HG03565 (cell line): Measurements from ENCODE around the gene NABP2.
"Not testable (repeated sequence)": the region's sequence is repeated elsewhere in the genome, so short reads cannot be mapped to it uniquely, and the experiment has no call there.

Source experiments
- ATAC-seq: cut with Tn5 transposase; IDR thresholded peaks from one replicate; pipeline ENCODE4 v1.9.1; 2021; ENCODE audit warnings: mild to moderate bottlenecking, moderate library complexity; ENCODE audit not compliant: unreplicated experiment

The NABP2 gene

GRCh38 chr12:56224102-56224701, at the start of gene NABP2:
Gene NABP2, plus strand, starts transcription at chr12:56224342. Its CDS starts 515 bp downstream, at chr12:56224857.
- ATAC-seq = peak; percentile 62

DNA sequence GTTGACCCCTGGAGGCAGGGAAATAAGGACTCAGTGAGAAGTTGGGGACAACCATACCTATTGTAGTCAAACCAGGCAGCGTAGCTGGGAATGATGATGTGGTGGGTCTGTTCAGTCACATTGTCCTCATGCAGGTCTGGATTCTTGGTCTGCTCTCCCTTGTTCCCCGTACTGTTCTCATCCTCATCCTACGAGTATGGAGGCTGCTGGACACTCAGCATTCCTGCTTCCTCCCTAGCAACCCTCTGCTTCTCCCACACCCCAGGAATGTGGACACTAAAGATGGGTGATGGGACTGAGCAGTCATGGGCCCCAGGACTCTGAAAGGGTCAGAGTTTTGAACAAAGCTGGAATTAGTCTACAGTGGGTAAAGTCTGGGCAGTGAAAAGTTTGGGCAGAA, 45.8 kb upstream of the NABP2 start:
- no peak for ATAC-seq

DNA sequence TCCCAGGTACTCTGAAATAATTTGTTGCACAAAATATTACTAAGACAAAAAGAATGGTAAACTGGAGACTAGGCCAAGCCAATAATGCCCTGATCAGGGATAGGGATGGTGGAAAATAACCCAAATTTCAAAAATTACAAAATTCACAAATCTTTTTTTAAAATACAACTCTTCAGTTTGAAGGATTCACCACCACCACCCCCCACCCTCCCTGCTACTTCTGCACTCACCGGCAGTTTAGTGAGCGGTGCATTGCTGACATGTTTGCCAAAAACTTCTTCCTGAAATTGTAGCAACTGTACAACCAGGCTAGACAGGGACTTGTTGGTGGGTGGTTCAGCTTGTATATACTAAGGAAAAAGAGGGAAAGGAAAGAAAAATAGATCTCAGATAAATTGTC, 37.2 kb upstream of the NABP2 start:
- no peak for ATAC-seq

GRCh38 chr12:56188131-56188777, 35.9 kb upstream of the NABP2 start:
- no peak for ATAC-seq

GRCh38 chr12:56188778-56189098, 35.4 kb upstream of the NABP2 start:
- no peak for ATAC-seq

GRCh38 chr12:56189099-56189917, 34.8 kb upstream of the NABP2 start, which contains the start of gene SMARCC2:
Gene SMARCC2, minus strand, starts transcription at chr12:56189483. Its CDS starts 22 bp downstream, at chr12:56189461.
- peak; percentile 53 for ATAC-seq

GRCh38 chr12:56189918-56190694, 34.0 kb upstream of the NABP2 start:
- no peak for ATAC-seq

- no peak for ATAC-seq
Measured at GRCh38 chr12:56190695-56191155, 33.4 kb upstream of the NABP2 start.

DNA sequence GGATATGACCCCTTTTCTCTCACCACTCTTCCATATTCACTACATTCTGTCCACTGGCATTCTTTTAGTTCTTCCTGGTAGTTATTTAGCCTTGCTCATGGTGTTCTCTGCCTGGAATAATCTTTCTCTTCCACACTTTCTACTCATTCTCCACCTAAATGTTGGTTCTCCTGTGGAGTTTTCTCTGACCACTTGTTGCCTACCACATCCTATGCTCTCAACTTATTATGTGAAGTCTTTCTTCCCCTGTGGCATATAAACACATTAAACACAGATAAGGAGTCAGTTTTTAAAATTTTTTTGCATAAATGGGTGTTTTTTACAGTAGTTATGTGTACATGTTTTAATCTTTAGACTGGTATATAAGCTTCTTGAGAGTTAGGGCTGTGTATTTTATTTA, 31.6 kb upstream of the NABP2 start:
- no peak for ATAC-seq

GRCh38 chr12:56193025-56193578, 31.0 kb upstream of the NABP2 start:
- no peak for ATAC-seq

GRCh38 chr12:56196818-56197550, 27.2 kb upstream of the NABP2 start:
- ATAC-seq = not testable (repeated sequence)

DNA sequence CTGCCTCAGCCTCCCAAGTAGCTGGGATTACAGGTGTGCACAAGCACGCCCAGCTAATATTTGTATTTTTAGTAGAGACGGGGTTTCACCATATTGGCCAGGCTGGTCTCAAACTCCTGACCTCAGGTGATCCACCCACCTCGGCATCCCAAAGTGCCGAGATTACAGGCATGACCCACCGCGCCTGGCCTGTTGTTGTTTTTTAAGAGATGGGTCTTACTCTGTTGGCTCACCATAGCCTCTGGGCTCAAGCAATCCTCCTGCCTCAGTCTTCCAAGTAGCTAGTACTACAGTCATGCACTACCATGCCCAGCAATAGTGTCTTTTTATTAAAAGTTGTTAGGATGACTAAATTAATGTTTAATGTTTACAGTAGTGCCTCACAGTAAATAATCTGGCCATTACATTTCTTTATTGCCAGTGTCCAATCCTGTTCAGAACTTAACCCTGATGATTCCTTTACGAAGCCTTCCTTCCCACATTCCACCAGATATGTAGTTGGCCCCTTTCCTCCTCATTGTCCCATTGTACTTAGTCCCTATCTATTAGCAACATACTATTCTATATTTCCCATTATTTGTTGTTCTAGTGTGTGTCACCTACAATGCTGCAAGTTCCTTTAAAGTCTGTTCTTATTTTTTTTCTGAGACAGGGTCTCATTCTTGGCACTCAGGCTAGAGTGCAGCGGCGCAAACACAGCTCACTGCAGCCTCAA, 26.1 kb upstream of the NABP2 start:
- ATAC-seq = no peak

DNA sequence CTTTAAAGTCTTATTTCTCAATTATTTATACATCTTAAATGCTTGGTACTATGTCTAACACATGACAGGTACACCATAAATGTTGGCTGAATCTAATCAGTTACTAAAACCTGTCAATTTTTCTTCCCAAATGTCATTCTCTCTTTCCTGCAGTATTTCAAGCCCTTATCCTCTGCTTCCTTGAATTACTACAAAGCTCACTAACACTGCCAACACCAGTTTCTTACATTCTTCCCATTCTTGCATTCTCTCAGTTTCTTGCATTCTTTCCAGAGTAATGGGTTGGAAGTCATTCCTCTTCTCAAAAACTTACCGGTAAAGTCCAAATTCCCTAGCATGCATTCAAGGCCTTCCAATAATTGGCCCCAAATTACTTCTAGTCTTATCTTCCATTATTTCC, 25.3 kb upstream of the NABP2 start:
- no peak for ATAC-seq

GRCh38 chr12:56202366-56202765, 21.8 kb upstream of the NABP2 start:
- no peak for ATAC-seq

- ATAC-seq = no peak
Measured at GRCh38 chr12:56202838-56203237, 21.3 kb upstream of the NABP2 start.

- no peak for ATAC-seq
Measured at GRCh38 chr12:56204275-56204674, 19.9 kb upstream of the NABP2 start.

- no peak for ATAC-seq
Measured at GRCh38 chr12:56205445-56205844, 18.7 kb upstream of the NABP2 start.

- no peak for ATAC-seq
Measured at GRCh38 chr12:56206452-56207166, 17.5 kb upstream of the NABP2 start.

DNA sequence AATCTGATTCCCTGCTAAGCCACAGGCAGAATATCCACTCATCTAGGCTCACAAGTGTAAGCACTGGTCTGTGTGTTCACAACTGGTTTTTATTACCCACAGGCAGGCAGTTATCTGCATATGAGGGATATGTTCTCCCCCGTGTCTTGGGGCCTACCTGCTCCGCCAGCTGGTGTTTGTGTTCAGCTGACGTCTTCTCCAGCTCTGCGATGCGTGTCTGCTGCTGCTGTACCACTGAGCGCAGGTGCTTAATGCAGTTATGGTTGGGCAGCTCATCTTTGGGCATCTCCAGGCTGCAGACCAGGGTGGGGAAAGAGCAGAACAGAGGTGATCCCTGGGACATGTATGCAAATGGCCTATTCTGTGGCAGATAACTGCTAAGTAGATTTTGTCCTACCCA, 16.1 kb upstream of the NABP2 start:
- no peak for ATAC-seq
